SU-DHL-6 (cell line): ENCODE data around the gene NOC2L.

Experiments
- H2AFZ ChIP-seq: fragments of 200-600 bp; sonication (generic); 2 replicates; pipeline ENCODE4 v1.6.1; 2014; ENCODE audit warnings: low read depth, mild to moderate bottlenecking, moderate library complexity, mixed read lengths, antibody characterized with exemption, low read length; ENCODE audit not compliant: severe bottlenecking
- H3F3A ChIP-seq: fragments of 200-600 bp; shearing (Covaris generic); 2 replicates; pipeline ENCODE4 v1.6.0; 2016; ENCODE audit warnings: antibody characterized with exemption, mild to moderate bottlenecking; ENCODE audit not compliant: insufficient read depth
- H3K27ac ChIP-seq: fragments of 200-600 bp; sonication (generic); 2 replicates; pipeline ENCODE4 v1.5.1; 2016; ENCODE audit warnings: low read depth, mild to moderate bottlenecking, low read length, moderate library complexity, mixed read lengths
- H3K27me3 ChIP-seq: fragments of 200-600 bp; sonication (generic), shearing (Covaris generic); 2 replicates; pipeline ENCODE4 v1.6.0; 2014; ENCODE audit warnings: mild to moderate bottlenecking, low read length
- H3K36me3 ChIP-seq: fragments of 200-600 bp; sonication (generic); 2 replicates; pipeline ENCODE4 v1.6.1; 2014; ENCODE audit warnings: mild to moderate bottlenecking, low read length, mixed read lengths
- H3K4me2 ChIP-seq: fragments of 300-600, 200-600 bp; shearing (Covaris generic), sonication (generic); 2 replicates; pipeline ENCODE4 v1.6.0; 2014; ENCODE audit warnings: low read length, low read depth, mild to moderate bottlenecking; ENCODE audit not compliant: poor library complexity, severe bottlenecking
- H3K4me3 ChIP-seq: fragments of 200-600 bp; sonication (generic); 2 replicates; pipeline ENCODE4 v1.5.1; 2014; ENCODE audit warnings: antibody characterized with exemption, low read length, mild to moderate bottlenecking, mixed read lengths; ENCODE audit not compliant: insufficient read depth, poor library complexity, severe bottlenecking
- H3K79me2 ChIP-seq: fragments of 200-600 bp; sonication (generic); 2 replicates; pipeline ENCODE4 v1.6.1; 2014; ENCODE audit warnings: mild to moderate bottlenecking, low read length, moderate library complexity; ENCODE audit not compliant: insufficient read depth
- H3K9ac ChIP-seq: fragments of 200-600 bp; sonication (generic); 2 replicates; pipeline ENCODE4 v1.7.0; 2014; ENCODE audit warnings: mild to moderate bottlenecking, low read length
- H3K9me2 ChIP-seq: fragments of 200-600 bp; sonication (generic); replicated peaks from 2 replicates; pipeline ENCODE4 v1.6.1; 2014; ENCODE audit warnings: low read length; ENCODE audit not compliant: insufficient read depth
- H3K9me3 ChIP-seq: fragments of 200-600 bp; sonication (generic); 2 replicates; pipeline ENCODE4 v1.6.1; 2014; ENCODE audit warnings: low read length, mixed read lengths; ENCODE audit not compliant: insufficient read depth
- H4K20me1 ChIP-seq: fragments of 200-600 bp; sonication (generic); 2 replicates; pipeline ENCODE4 v1.6.1; 2014; ENCODE audit warnings: low read depth, mild to moderate bottlenecking, antibody characterized with exemption, low read length, moderate library complexity, mixed read lengths
- EZH2phosphoT487 ChIP-seq: fragments of 200-600 bp; sonication (generic), shearing (Covaris generic); conservative IDR thresholded peaks from 2 replicates; pipeline ENCODE4 v1.6.1; 2018; ENCODE audit warnings: mild to moderate bottlenecking, antibody characterized with exemption, low read length, moderate library complexity, mixed read lengths
- TF ChIP-seq, protein P1 (sequence below): fragments of 200-600 bp; sonication (generic); IDR thresholded peaks from one replicate; pipeline ENCODE4 v1.5.1; 2017; ENCODE audit warnings: antibody characterized with exemption, mild to moderate bottlenecking, low read length, moderate library complexity; ENCODE audit not compliant: insufficient read depth, poor library complexity, severe bottlenecking

Gene NOC2L

GRCh38 chr1:938711-939489 lies 20.2 kb downstream of the NOC2L start:
- no peak overlapping the region for H3K4me3 ChIP-seq
- H3K79me2 ChIP-seq, result no peaks in the 10 kb centered on the region
- TF ChIP-seq, protein P1, sequence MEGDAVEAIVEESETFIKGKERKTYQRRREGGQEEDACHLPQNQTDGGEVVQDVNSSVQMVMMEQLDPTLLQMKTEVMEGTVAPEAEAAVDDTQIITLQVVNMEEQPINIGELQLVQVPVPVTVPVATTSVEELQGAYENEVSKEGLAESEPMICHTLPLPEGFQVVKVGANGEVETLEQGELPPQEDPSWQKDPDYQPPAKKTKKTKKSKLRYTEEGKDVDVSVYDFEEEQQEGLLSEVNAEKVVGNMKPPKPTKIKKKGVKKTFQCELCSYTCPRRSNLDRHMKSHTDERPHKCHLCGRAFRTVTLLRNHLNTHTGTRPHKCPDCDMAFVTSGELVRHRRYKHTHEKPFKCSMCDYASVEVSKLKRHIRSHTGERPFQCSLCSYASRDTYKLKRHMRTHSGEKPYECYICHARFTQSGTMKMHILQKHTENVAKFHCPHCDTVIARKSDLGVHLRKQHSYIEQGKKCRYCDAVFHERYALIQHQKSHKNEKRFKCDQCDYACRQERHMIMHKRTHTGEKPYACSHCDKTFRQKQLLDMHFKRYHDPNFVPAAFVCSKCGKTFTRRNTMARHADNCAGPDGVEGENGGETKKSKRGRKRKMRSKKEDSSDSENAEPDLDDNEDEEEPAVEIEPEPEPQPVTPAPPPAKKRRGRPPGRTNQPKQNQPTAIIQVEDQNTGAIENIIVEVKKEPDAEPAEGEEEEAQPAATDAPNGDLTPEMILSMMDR, result no peak
- no peak for TF ChIP-seq EZH2phosphoT487
- no peaks in the 10 kb centered on the region for H3K9me3 ChIP-seq
- H3K27ac ChIP-seq, result no peak overlapping the region
- no peaks in the 10 kb centered on the region for H3F3A ChIP-seq
- no peaks in the 10 kb centered on the region for H3K27me3 ChIP-seq
- no peaks in the 10 kb centered on the region for H4K20me1 ChIP-seq
- H3K36me3 ChIP-seq, result no peaks in the 10 kb centered on the region
- H3K4me2 ChIP-seq, result no peak overlapping the region
- no peaks in the 10 kb centered on the region for H3K9me2 ChIP-seq
- H3K9ac ChIP-seq, result no peak overlapping the region
- H2AFZ ChIP-seq, result no peak overlapping the region

DNA sequence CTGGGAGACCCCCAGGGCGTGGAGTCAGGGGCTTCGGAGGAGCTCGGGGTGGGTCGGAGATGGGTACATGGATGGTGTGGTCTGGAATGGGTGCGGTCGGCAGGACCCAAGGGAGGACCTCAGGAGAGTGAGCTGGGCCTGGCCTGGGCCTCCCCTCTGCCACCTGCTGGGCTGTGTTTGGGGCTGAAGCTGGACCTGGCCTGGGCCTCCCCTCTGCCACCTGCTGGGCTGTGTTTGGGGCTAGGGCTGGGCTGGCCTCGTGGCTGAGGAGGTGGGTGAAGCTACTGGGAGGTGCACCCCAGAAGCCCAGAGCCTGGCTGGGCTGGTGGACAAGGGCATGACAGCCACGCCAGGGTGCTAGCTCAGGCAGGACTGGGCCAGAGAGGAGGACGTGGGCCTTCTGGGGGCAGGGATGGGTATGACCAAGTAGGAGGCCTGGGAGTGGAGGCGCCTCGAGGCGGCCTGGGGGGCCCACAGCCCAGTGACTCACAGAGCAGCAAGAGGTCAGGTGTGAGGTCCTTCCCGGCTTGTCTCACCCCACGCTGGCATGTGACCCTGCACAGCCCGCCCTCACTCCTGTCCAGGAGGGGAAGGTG lies 20.9 kb downstream of the NOC2L start:
- H3K9me3 ChIP-seq, result no peaks in the 10 kb centered on the region
- H3K4me2 ChIP-seq, result no peak overlapping the region
- H3K9me2 ChIP-seq, result no peaks in the 10 kb centered on the region
- no peaks in the 10 kb centered on the region for H3K79me2 ChIP-seq
- H3K27ac ChIP-seq, result no peak overlapping the region
- no peaks in the 10 kb centered on the region for H3K27me3 ChIP-seq
- TF ChIP-seq, protein P1, result no peak
- TF ChIP-seq EZH2phosphoT487, result no peak
- H3K36me3 ChIP-seq, result no peaks in the 10 kb centered on the region
- H4K20me1 ChIP-seq, result no peaks in the 10 kb centered on the region
- no peak overlapping the region for H3K9ac ChIP-seq
- H2AFZ ChIP-seq, result no peak overlapping the region
- H3F3A ChIP-seq, result no peaks in the 10 kb centered on the region
- no peak overlapping the region for H3K4me3 ChIP-seq

- no peaks in the 10 kb centered on the region for H3K9me2 ChIP-seq
- no peaks in the 10 kb centered on the region for H3K36me3 ChIP-seq
- H3K4me3 ChIP-seq, result no peak overlapping the region
- H3K4me2 ChIP-seq, result no peak overlapping the region
- H3K27ac ChIP-seq, result no peak overlapping the region
- no peak overlapping the region for H2AFZ ChIP-seq
- H3K9ac ChIP-seq, result no peak overlapping the region
- H3F3A ChIP-seq, result no peaks in the 10 kb centered on the region
- TF ChIP-seq, protein P1, result no peak
- TF ChIP-seq EZH2phosphoT487, result no peak
- H3K27me3 ChIP-seq, result no peaks in the 10 kb centered on the region
- H4K20me1 ChIP-seq, result no peaks in the 10 kb centered on the region
- H3K9me3 ChIP-seq, result no peaks in the 10 kb centered on the region
- H3K79me2 ChIP-seq, result no peaks in the 10 kb centered on the region
These were observed 21.5 kb downstream of the NOC2L start for GRCh38 chr1:937521-937920.
